Fibroblast of pulmonary artery (primary cell): ENCODE data around the gene GAS2L2.
A peak's percentile ranks its signal among the peaks of the same experiment; 100 is the strongest.

Experiments
- DNase-seq: peaks from one replicate; pipeline ENCODE4 v3.0.0-alpha.2; 2010; ENCODE audit warnings: low read depth
- H3K4me3 ChIP-seq: replicated peaks from 2 replicates; pipeline ENCODE4 v1.5.1; 2011; ENCODE audit warnings: low read depth, mild to moderate bottlenecking, control low read depth, low read length, moderate library complexity
- TF ChIP-seq, protein P1 (sequence below): IDR thresholded peaks from 2 replicates; pipeline ENCODE4 v1.5.1; 2011; ENCODE audit warnings: mild to moderate bottlenecking, control low read depth, low read length, inconsistent platforms; ENCODE audit errors: missing control alignments

GAS2L2 gene

DNA sequence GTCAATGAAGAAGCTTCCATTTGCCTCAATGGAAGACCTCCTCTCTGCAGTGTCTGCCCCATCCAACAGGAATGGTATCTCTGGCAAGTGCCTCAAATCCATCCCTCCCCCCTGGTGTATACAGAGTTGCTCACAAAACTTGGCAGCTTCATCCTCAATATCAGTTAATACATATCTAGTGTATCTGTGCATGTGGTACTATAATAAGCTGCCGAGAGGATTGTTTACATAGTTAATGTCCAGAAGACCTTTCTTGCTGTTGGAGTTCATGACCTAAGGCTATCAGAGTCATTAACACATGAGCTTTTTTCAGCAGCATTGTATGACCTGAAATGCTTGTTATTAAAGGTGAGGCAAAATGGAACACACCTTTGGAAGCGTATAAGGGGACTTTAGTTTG, 35.6 kb downstream of the GAS2L2 start:
- TF ChIP-seq, protein P1, sequence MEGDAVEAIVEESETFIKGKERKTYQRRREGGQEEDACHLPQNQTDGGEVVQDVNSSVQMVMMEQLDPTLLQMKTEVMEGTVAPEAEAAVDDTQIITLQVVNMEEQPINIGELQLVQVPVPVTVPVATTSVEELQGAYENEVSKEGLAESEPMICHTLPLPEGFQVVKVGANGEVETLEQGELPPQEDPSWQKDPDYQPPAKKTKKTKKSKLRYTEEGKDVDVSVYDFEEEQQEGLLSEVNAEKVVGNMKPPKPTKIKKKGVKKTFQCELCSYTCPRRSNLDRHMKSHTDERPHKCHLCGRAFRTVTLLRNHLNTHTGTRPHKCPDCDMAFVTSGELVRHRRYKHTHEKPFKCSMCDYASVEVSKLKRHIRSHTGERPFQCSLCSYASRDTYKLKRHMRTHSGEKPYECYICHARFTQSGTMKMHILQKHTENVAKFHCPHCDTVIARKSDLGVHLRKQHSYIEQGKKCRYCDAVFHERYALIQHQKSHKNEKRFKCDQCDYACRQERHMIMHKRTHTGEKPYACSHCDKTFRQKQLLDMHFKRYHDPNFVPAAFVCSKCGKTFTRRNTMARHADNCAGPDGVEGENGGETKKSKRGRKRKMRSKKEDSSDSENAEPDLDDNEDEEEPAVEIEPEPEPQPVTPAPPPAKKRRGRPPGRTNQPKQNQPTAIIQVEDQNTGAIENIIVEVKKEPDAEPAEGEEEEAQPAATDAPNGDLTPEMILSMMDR = no peak

DNA sequence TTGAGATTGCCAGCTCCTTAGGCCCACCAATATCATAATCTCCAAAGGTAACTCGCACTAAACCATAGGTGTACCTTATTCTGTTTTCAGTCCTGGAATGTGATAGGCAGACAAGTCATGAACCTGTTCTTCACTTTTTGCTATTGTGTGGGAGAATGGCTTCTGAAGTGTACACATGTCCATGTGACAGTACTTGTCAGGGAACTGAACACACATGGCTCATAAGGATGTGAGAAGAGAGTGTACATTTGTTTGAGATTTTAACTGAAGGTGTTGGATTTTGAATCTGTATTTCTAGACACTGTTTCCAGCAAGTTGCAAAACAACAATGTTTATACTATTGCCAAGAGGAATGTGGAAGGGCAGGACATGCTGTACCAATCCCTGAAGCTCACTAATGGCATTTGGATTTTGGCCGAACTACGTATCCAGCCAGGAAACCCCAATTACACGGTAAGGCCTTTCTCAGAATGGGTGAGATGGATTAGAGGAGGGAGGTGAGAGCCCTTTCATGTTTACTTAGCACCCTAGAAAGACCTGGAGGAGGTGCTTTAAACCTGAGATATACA, 36.1 kb downstream of the GAS2L2 start:
- H3K4me3 ChIP-seq = no peak overlapping the region
- TF ChIP-seq, protein P1 = no peak
- peak; percentile 23 for DNase-seq

More for the DNA sequence above, 35.6 kb downstream of the GAS2L2 start:
- no peak for DNase-seq
- no peak overlapping the region for H3K4me3 ChIP-seq

DNA sequence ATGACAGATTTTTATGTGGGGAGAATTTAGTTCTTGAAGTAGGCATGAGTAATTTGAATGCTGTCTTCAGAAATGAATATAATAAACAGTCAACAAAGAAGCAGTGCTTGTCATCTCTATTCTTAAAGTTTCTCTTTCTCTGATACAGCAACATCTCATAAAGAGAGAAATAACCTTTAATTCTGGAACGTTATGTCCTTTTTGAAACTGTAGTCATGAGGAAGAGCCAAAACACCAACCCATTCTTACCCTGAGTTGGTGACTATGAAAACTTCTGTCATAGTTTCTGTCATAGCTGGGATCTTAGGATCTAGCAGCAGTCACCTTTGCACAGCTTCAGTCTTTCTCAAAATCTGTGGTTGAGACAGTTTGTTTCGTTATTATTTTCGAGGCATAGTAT, 36.9 kb downstream of the GAS2L2 start:
- no peak for DNase-seq
- TF ChIP-seq, protein P1 = no peak
- no peak overlapping the region for H3K4me3 ChIP-seq

DNA sequence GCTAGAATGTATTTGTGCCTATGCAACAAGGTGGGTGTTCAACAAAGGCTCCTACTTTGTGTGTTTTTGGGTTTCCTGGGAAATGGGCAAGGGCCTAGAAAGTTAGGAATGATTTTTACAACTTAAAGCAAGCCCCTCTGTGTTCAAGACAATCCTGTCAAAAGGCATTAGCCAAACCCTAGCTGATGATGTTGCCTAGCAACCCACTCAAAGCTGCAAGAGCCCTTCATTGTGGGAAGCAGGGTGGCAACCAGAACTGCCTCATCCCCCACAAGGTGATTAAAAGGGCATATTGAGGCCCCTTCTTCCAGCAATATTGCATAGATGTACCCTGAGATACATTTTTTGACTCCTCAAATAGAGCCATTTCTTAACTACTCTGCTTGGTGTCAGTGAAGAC, 37.6 kb downstream of the GAS2L2 start:
- no peak overlapping the region for H3K4me3 ChIP-seq
- TF ChIP-seq, protein P1 = no peak
- DNase-seq = no peak

DNA sequence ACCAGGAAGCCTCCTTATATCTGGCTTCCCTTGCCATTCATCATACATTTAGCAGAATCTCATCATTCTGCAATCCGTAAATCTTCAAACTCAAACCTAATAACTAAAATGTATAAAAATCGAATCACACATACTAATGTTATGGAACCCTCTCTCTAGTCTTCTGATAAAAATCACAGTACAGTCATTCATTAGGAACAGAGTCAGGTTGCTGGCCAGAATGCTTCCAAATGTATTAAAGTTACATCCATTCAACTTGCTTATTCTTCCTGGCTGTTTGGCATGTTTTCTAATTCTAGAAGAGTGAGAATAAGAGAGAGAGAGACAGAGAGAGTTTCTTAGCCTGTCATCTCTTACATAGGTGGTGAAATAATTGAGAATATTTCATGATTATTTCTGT, 38.1 kb downstream of the GAS2L2 start:
- no peak for DNase-seq
- TF ChIP-seq, protein P1 = no peak
- H3K4me3 ChIP-seq = no peak overlapping the region

DNA sequence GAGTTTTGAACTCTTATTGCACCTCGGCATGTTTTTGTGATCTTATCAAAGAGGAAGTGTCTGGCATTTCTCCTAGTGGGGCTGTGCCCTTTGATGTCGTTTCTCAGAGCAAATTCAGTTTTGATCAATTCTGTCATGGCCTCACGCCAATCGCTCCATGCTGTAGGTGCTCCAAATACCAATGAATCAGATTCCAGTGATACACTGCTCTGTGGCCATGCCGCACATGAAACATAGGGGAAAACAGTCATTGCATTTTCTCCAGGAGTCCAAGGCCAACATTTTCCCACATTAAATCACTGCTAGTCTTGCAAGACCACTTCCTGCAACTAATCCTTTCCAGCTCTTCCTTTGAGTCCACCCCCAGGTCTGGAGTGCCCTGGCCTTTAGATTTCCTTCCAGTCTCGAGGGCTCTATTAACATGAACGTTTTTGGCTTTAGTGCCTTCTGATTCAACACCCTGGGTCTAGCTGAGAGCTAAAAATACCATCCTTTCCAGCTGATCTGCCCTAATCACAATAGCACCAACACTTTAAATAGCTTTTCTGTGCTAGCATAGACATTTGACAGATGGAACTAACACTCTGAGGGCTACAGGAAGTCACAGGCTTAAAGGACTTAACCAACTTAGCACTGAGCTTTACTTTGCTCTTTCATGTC, 39.8 kb downstream of the GAS2L2 start:
- peak; percentile 91 for DNase-seq
- no peak overlapping the region for H3K4me3 ChIP-seq
- TF ChIP-seq, protein P1 = no peak

DNA sequence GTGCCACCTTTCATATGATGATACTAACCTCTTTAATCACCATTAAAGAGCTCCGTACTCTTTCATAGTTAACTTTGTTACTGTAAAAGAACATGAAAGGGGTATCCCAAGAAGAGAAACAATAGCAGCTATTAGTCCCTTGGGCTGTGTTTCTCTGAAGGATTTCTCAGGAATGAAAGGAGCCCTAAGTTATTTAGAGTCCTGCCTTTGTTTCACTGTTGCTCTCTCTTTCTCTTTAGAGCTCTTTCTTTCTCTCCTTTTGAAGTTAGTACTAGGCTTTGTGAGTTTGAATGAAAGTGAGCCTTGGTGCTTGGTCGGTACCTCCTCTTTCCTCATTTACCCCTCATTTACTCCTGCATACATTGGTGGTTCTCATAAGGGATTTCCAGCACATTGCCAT, 42.1 kb downstream of the GAS2L2 start:
- no peak for DNase-seq
- TF ChIP-seq, protein P1 = no peak
- no peak overlapping the region for H3K4me3 ChIP-seq
